ENCODE data around the gene SPRR5.

SPRR5 gene

GRCh38 chr1:152946651-152947256 is at the start of gene SPRR5:
SPRR5 (plus strand) TSS chr1:152947206; CDS start chr1:152948555, 1,349 bp downstream.
- H3K36me3 Mint-ChIP-seq: no peaks in the 10 kb centered on the region
- H3K9me3 Mint-ChIP-seq: no peaks in the 10 kb centered on the region
- peaks cover 13% of the 10 kb centered on the region for H3K27me3 Mint-ChIP-seq
- no peak within 1 kb of the TSS for H3K27ac Mint-ChIP-seq
- no peak within 1 kb of the TSS for H3K4me3 Mint-ChIP-seq
- H3K4me1 Mint-ChIP-seq: no peaks in the 10 kb centered on the region

DNA sequence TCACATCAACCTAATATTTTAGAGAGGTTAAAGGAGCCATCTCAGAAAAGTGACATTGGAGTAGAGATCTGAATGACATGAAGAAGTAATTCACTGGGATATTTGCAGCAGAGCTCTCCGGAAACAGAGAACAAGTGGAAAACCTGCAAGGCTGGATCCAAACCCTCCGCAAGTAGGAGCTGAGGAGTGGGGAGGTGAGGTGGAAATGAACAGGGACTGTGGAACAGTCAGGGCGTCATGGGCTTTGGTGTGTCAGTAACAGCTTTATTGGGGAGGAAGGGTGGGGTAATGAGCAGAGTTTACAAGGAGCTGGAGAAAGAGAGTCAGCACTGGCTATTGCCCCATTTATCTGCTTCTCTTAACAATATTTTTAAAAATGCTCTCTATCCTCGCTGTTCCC is 48.0 kb upstream of the SPRR5 start:
- Mint-ChIP-seq H3K4me1 (no peaks in the 10 kb centered on the region), H3K9me3 (no peaks in the 10 kb centered on the region), H3K4me3 (no peak overlapping the region), H3K27me3 (peaks cover 19% of the 10 kb centered on the region), H3K27ac (no peak overlapping the region), H3K36me3 (no peaks in the 10 kb centered on the region)

- no peaks in the 10 kb centered on the region for H3K36me3 Mint-ChIP-seq
- no peak overlapping the region for H3K4me3 Mint-ChIP-seq
- H3K27ac Mint-ChIP-seq: no peak overlapping the region
- peaks cover 19% of the 10 kb centered on the region for H3K27me3 Mint-ChIP-seq
- no peaks in the 10 kb centered on the region for H3K9me3 Mint-ChIP-seq
- no peaks in the 10 kb centered on the region for H3K4me1 Mint-ChIP-seq
Measured at GRCh38 chr1:152899883-152900282, 47.1 kb upstream of the SPRR5 start.

DNA sequence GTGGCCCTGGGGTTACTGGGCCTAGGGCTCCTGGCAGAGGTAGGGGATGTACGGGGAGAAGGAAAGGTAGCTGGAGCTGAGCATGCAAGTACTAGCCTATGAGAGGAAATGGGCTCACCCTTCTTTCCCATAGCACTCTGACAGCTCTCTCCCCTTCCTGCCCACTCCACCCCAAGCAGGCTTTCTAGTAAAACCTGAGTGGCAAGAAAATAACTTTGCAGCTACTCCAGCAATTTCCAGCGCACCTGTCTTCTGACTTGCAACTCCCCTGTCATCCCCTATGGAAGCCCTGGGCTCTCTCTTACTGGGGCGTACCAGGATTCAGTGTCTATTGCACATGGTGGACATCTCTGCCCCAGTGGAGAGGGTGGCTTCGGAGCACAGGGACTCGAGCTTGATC is 45.4 kb upstream of the SPRR5 start:
- Mint-ChIP-seq H3K27ac (no peak overlapping the region), H3K4me1 (no peaks in the 10 kb centered on the region), H3K4me3 (no peak overlapping the region), H3K36me3 (no peaks in the 10 kb centered on the region), H3K9me3 (no peaks in the 10 kb centered on the region), H3K27me3 (peaks cover 16% of the 10 kb centered on the region)

GRCh38 chr1:152902636-152903035 is 44.4 kb upstream of the SPRR5 start:
- no peak overlapping the region for H3K4me3 Mint-ChIP-seq

DNA sequence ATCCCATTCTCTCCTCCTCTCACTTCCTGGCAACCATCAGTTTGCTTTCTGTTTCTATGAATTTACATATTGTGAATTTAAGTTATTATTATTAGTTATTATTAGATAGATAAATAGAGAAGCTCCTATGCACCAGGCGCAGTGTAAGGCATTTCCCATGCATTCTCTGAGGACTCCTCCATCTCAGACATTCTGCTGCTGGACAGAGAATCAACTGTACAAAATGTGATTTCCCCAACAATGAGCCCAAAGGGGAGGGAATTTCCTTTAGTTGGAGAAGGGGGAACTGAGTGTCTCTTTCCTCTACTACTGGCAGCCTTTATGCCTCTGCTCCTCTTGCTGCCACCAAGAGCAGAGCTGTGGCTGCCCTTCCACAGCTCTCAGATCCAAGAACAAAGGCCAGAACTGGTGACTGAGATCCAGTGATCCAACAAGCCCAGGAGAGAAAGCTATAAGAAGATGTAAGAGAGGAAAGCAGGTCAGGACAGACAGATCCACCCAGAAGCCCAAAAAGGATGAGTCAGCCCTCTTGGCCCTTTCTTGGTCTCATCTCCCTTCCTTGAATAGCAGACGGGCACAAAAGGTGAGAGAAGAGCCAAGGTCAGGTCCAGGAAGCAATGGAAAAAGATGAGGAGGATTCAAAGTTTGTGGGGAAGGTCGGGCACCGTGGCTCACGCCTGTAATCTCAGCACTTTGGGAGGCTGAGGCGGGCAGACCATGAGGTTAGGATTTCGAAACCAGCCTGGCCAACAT is 42.1 kb upstream of the SPRR5 start:
- no peaks in the 10 kb centered on the region for H3K36me3 Mint-ChIP-seq
- no peak overlapping the region for H3K4me3 Mint-ChIP-seq
- H3K27ac Mint-ChIP-seq: no peak overlapping the region
- H3K27me3 Mint-ChIP-seq: peaks cover 15% of the 10 kb centered on the region
- no peaks in the 10 kb centered on the region for H3K9me3 Mint-ChIP-seq
- H3K4me1 Mint-ChIP-seq: no peaks in the 10 kb centered on the region

More at GRCh38 chr1:152902636-152903035, 44.4 kb upstream of the SPRR5 start:
- Mint-ChIP-seq H3K9me3 (no peaks in the 10 kb centered on the region), H3K27me3 (peaks cover 15% of the 10 kb centered on the region), H3K4me1 (no peaks in the 10 kb centered on the region), H3K27ac (no peak overlapping the region), H3K36me3 (no peaks in the 10 kb centered on the region)

DNA sequence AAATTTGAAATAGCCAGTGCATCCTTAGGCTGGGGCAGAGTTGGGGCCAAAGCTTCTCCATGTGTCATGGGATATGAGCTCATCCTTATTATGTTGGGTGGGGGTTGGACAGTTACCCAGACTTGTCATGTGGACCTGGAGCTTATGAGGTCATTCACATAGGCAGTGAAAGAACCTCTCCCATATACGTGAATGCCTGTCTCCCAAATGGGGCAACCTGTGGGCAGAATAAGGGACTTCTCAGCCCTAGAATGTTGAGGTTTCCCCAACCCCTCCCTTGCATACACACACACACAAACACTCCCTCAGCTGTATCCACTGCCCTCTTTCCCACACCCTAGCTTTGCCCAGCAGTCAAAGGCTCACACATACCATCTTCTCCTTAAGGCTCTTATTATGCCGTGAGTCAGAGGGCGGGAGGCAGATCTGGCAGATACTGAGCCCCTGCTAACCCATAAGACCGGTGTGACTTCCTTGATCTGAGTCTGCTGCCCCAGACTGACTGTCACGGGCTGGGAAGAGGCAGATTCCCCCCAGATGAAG is 40.9 kb upstream of the SPRR5 start:
- Mint-ChIP-seq H3K9me3 (no peaks in the 10 kb centered on the region), H3K4me3 (no peak overlapping the region), H3K4me1 (no peaks in the 10 kb centered on the region), H3K27me3 (peaks cover 9% of the 10 kb centered on the region), H3K27ac (no peak overlapping the region), H3K36me3 (no peaks in the 10 kb centered on the region)

- Mint-ChIP-seq H3K4me3 (no peak within 1 kb of the TSS), H3K36me3 (no peaks in the 10 kb centered on the region), H3K27ac (no peak within 1 kb of the TSS), H3K27me3 (peaks cover 11% of the 10 kb centered on the region), H3K4me1 (no peaks in the 10 kb centered on the region), H3K9me3 (no peaks in the 10 kb centered on the region)
Measured at GRCh38 chr1:152907686-152908601, 39.1 kb upstream of the SPRR5 start, which contains the start of gene IVL. IVL (plus strand) TSS chr1:152908546; CDS start chr1:152909798, 1,252 bp downstream.

DNA sequence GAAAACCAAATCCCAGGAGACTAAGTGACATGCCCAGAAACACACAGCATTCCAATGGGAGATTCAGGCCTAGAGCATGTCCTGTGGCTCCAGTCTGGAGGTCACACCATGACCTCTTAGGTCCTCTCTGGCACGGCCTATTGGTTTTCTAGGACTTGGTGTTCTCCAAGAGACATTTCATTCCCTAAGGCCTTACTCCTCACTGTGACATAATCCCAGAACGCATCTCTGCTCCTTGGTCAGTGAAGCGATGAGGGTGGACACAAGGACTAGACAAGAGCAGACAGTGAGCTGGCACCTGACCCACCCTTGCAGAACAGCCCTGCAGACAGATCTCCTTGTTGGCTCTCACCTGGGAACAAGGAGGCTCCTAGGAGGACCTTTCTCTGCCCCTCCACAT is 37.8 kb upstream of the SPRR5 start:
- H3K27me3 Mint-ChIP-seq: peaks cover 12% of the 10 kb centered on the region
- H3K4me1 Mint-ChIP-seq: no peaks in the 10 kb centered on the region
- no peaks in the 10 kb centered on the region for H3K36me3 Mint-ChIP-seq
- no peak overlapping the region for H3K27ac Mint-ChIP-seq
- no peaks in the 10 kb centered on the region for H3K9me3 Mint-ChIP-seq
- H3K4me3 Mint-ChIP-seq: no peak overlapping the region

GRCh38 chr1:152912471-152912870 is 34.5 kb upstream of the SPRR5 start:
- Mint-ChIP-seq H3K27me3 (peaks cover 18% of the 10 kb centered on the region), H3K36me3 (no peaks in the 10 kb centered on the region), H3K4me3 (no peak overlapping the region)

GRCh38 chr1:152912900-152913299 is 34.1 kb upstream of the SPRR5 start:
- no peaks in the 10 kb centered on the region for H3K9me3 Mint-ChIP-seq
- no peaks in the 10 kb centered on the region for H3K36me3 Mint-ChIP-seq
- no peak overlapping the region for H3K27ac Mint-ChIP-seq
- no peaks in the 10 kb centered on the region for H3K4me1 Mint-ChIP-seq
- no peak overlapping the region for H3K4me3 Mint-ChIP-seq
- H3K27me3 Mint-ChIP-seq: peaks cover 20% of the 10 kb centered on the region

More at GRCh38 chr1:152912471-152912870, 34.5 kb upstream of the SPRR5 start:
- no peaks in the 10 kb centered on the region for H3K9me3 Mint-ChIP-seq
- no peak overlapping the region for H3K27ac Mint-ChIP-seq
- no peaks in the 10 kb centered on the region for H3K4me1 Mint-ChIP-seq

- Mint-ChIP-seq H3K4me1 (no peaks in the 10 kb centered on the region), H3K27me3 (peaks cover 25% of the 10 kb centered on the region), H3K36me3 (no peaks in the 10 kb centered on the region), H3K27ac (peak overlapping the region; percentile 75), H3K4me3 (no peak overlapping the region), H3K9me3 (no peaks in the 10 kb centered on the region)
Measured at GRCh38 chr1:152917794-152918193, 29.2 kb upstream of the SPRR5 start.

GRCh38 chr1:152919071-152919470 is 27.9 kb upstream of the SPRR5 start:
- H3K36me3 Mint-ChIP-seq: no peaks in the 10 kb centered on the region

GRCh38 chr1:152924191-152924590 is 22.8 kb upstream of the SPRR5 start:
- Mint-ChIP-seq H3K27me3 (peaks cover 9% of the 10 kb centered on the region), H3K4me1 (no peaks in the 10 kb centered on the region), H3K36me3 (no peaks in the 10 kb centered on the region), H3K9me3 (no peaks in the 10 kb centered on the region), H3K4me3 (no peak overlapping the region), H3K27ac (no peak overlapping the region)

More at GRCh38 chr1:152919071-152919470, 27.9 kb upstream of the SPRR5 start:
- Mint-ChIP-seq H3K4me1 (no peaks in the 10 kb centered on the region), H3K4me3 (no peak overlapping the region), H3K27ac (no peak overlapping the region), H3K27me3 (peaks cover 20% of the 10 kb centered on the region), H3K9me3 (no peaks in the 10 kb centered on the region)

- no peaks in the 10 kb centered on the region for H3K4me1 Mint-ChIP-seq
- H3K27me3 Mint-ChIP-seq: peaks cover 10% of the 10 kb centered on the region
Measured at GRCh38 chr1:152926091-152926490, 20.9 kb upstream of the SPRR5 start.

More at GRCh38 chr1:152926091-152926490, 20.9 kb upstream of the SPRR5 start:
- H3K4me3 Mint-ChIP-seq: no peak overlapping the region
- H3K27ac Mint-ChIP-seq: no peak overlapping the region
- no peaks in the 10 kb centered on the region for H3K9me3 Mint-ChIP-seq
- no peaks in the 10 kb centered on the region for H3K36me3 Mint-ChIP-seq

All from activated naive CD4-positive, alpha-beta T cell treated with anti-CD3 and anti-CD28 coated beads, Interleukin-2, amount 50 U/mL, for 24 hours (primary cell).